Measurements from ENCODE around the gene RXRA. TPM values are rescaled to one million over a fixed set of nuclear protein-coding genes. Genes with fewer than 3 reads are reported as not detected.
A peak's percentile ranks its signal among the peaks of the same experiment; 100 is the strongest.

The RXRA gene
- total and polyA plus RNA-seq, 4 donors, result 41.5 to 116 (median 74.1) TPM

- no peak overlapping the region for H3K27ac ChIP-seq (ENCODE audit: low read depth in 1 of 2, low read length in 2 of 2)
- peaks cover 0 to 2% (median 0%) of the 10 kb centered on the region in 4 donors for H3K4me1 ChIP-seq (ENCODE audit: control insufficient read depth in 4 of 4, insufficient read depth in 4 of 4, low read length in 3 of 4)
- DNase-seq (ENCODE audit: low spot score), result no peak
- no peak overlapping the region for H3K9ac ChIP-seq (ENCODE audit: low read depth in 1 of 2, low read length in 2 of 2)
- TF ChIP-seq ZBTB33 (IDR thresholded peaks at IDR 0.05) (no peak), RAD21 (IDR thresholded peaks at IDR 0.05) (no peak), JUND (IDR thresholded peaks at IDR 0.05) (no peak), FOXA1 (IDR thresholded peaks at IDR 0.05) (no peak), GABPA (IDR thresholded peaks at IDR 0.05 in 1 of 2, conservative IDR thresholded peaks at IDR 0.05 in 1 of 2) (no peak), NR2F2 (IDR thresholded peaks at IDR 0.05) (no peak), HNF4G (IDR thresholded peaks at IDR 0.05) (no peak), ATF3 (IDR thresholded peaks at IDR 0.05) (no peak), REST (IDR thresholded peaks at IDR 0.05) (no peak)
- no peaks in the 10 kb centered on the region for H3K36me3 ChIP-seq (ENCODE audit: control insufficient read depth in 4 of 4, insufficient read depth in 3 of 4, low read depth in 1 of 4, low read length in 3 of 4)
- no peaks in the 10 kb centered on the region for H3K27me3 ChIP-seq (ENCODE audit: control insufficient read depth in 4 of 4, insufficient read depth in 4 of 4, low read length in 3 of 4)
- WGBS, result 94% methylated on average over 23 of the region's 23 CpGs
- H3K4me3 ChIP-seq (ENCODE audit: low read depth in 1 of 3, low read length in 3 of 3), result no peak overlapping the region
- H3K9me3 ChIP-seq (ENCODE audit: control insufficient read depth in 4 of 4, low read length in 3 of 4), result peaks cover 0 to 3% (median under 1%) of the 10 kb centered on the region in 4 donors
Observed at GRCh38 chr9:134453776-134454475, 127.7 kb downstream of the RXRA start.

GRCh38 chr9:134454476-134454857 is 128.2 kb downstream of the RXRA start:
- TF ChIP-seq HNF4G (IDR thresholded peaks at IDR 0.05) (no peak), JUND (IDR thresholded peaks at IDR 0.05) (no peak), ATF3 (IDR thresholded peaks at IDR 0.05) (no peak)
- H3K27me3 ChIP-seq (ENCODE audit: control insufficient read depth in 4 of 4, insufficient read depth in 4 of 4, low read length in 3 of 4), result no peaks in the 10 kb centered on the region
- WGBS, result 94% methylated on average over 5 of the region's 5 CpGs
- no peaks in the 10 kb centered on the region for H3K9me3 ChIP-seq (ENCODE audit: control insufficient read depth in 4 of 4, low read length in 3 of 4)
- no peak for DNase-seq (ENCODE audit: low spot score)
- H3K36me3 ChIP-seq (ENCODE audit: control insufficient read depth in 4 of 4, insufficient read depth in 3 of 4, low read depth in 1 of 4, low read length in 3 of 4), result no peaks in the 10 kb centered on the region
- H3K4me3 ChIP-seq (ENCODE audit: low read depth in 1 of 3, low read length in 3 of 3), result no peak overlapping the region
- peaks cover 0 to 2% (median 0%) of the 10 kb centered on the region in 4 donors for H3K4me1 ChIP-seq (ENCODE audit: control insufficient read depth in 4 of 4, insufficient read depth in 4 of 4, low read length in 3 of 4)
- no peak overlapping the region for H3K27ac ChIP-seq (ENCODE audit: low read depth in 1 of 2, low read length in 2 of 2)
- no peak overlapping the region for H3K9ac ChIP-seq (ENCODE audit: low read depth in 1 of 2, low read length in 2 of 2)

GRCh38 chr9:134455021-134455471 is 128.8 kb downstream of the RXRA start:
- 96% methylated on average over 13 of the region's 13 CpGs for WGBS
- peaks cover 0 to 2% (median 0%) of the 10 kb centered on the region in 4 donors for H3K4me1 ChIP-seq (ENCODE audit: control insufficient read depth in 4 of 4, insufficient read depth in 4 of 4, low read length in 3 of 4)
- no peaks in the 10 kb centered on the region for H3K36me3 ChIP-seq (ENCODE audit: control insufficient read depth in 4 of 4, insufficient read depth in 3 of 4, low read depth in 1 of 4, low read length in 3 of 4)
- no peak overlapping the region for H3K9ac ChIP-seq (ENCODE audit: low read depth in 1 of 2, low read length in 2 of 2)
- H3K27me3 ChIP-seq (ENCODE audit: control insufficient read depth in 4 of 4, insufficient read depth in 4 of 4, low read length in 3 of 4), result no peaks in the 10 kb centered on the region
- no peak overlapping the region for H3K4me3 ChIP-seq (ENCODE audit: low read depth in 1 of 3, low read length in 3 of 3)
- peak overlapping the region in 1 of 2 donors; percentile 44 for H3K27ac ChIP-seq (ENCODE audit: low read depth in 1 of 2, low read length in 2 of 2)
- no peak for DNase-seq (ENCODE audit: low spot score)
- TF ChIP-seq HNF4A (conservative IDR thresholded peaks at IDR 0.05) (no peak), NR2F2 (IDR thresholded peaks at IDR 0.05) (no peak), FOXA2 (IDR thresholded peaks at IDR 0.05) (no peak), JUND (IDR thresholded peaks at IDR 0.05) (no peak), CTCF (IDR thresholded peaks at IDR 0.05; ENCODE audit: low read depth, low read length, missing input control) (no peak)
- no peaks in the 10 kb centered on the region for H3K9me3 ChIP-seq (ENCODE audit: control insufficient read depth in 4 of 4, low read length in 3 of 4)
